ENCODE measurements around the gene METTL24. TPM values are rescaled to one million over a fixed set of nuclear protein-coding genes. Genes with fewer than 3 reads are reported as not detected.
A peak's percentile ranks its signal among the peaks of the same experiment; 100 is the strongest.

Gene METTL24
- total RNA-seq, 1 donor from 2014 or later, result 3.2 TPM

DNA sequence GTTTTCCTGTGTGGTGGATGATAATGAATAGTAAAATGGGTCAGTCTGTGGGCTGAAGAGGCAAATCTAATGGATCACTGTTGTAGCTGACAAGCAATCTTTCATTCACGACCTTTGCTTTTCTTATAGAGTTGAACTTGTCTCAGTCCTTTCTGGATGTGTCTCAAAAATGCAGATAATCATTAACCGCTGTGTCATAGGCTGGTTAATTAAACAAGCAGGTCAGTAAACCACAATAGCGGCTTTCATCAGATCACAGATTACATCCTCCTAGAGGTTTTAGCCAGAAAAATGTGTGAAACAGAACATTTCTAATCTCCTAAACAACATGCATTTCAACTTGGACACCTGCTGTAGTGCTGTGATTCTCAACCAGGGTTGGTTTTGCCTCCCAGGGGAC, 2.5 kb upstream of the METTL24 start:
- Histone ChIP-seq H3K4me2 (no peak overlapping the region), H3K9me3 (ENCODE audit: low read depth) (no peaks in the 10 kb centered on the region), H3K27ac (no peak overlapping the region), H3K4me3 (no peak overlapping the region), H3K4me1 (peaks cover 48% of the 10 kb centered on the region), H3F3A (ENCODE audit: low read depth) (peaks cover 39% of the 10 kb centered on the region), H3K9ac (no peak overlapping the region), H4K20me1 (ENCODE audit: low read depth) (no peaks in the 10 kb centered on the region), H2AFZ (replicated peaks) (no peak overlapping the region), H3K27me3 (peaks cover 24% of the 10 kb centered on the region), H3K79me2 (ENCODE audit: low read depth) (no peaks in the 10 kb centered on the region), H3K36me3 (no peaks in the 10 kb centered on the region)
- Mint-ChIP-seq H3K36me3 (peaks cover 6% of the 10 kb centered on the region), H3K27ac (peak overlapping the region; percentile 20), H3K27me3 (ENCODE audit: insufficient read depth, low read depth) (peaks cover 29% of the 10 kb centered on the region), H3K4me1 (peaks cover 58% of the 10 kb centered on the region), H3K4me3 (no peak overlapping the region), H3K9me3 (peaks cover 16% of the 10 kb centered on the region)
- no peak for DNase-seq (ENCODE audit: low spot score)
- TF ChIP-seq EZH2phosphoT487 (IDR thresholded peaks at IDR 0.05) (no peak), EZH2 (IDR thresholded peaks at IDR 0.05) (no peak)
- TF ChIP-seq, protein P1, sequence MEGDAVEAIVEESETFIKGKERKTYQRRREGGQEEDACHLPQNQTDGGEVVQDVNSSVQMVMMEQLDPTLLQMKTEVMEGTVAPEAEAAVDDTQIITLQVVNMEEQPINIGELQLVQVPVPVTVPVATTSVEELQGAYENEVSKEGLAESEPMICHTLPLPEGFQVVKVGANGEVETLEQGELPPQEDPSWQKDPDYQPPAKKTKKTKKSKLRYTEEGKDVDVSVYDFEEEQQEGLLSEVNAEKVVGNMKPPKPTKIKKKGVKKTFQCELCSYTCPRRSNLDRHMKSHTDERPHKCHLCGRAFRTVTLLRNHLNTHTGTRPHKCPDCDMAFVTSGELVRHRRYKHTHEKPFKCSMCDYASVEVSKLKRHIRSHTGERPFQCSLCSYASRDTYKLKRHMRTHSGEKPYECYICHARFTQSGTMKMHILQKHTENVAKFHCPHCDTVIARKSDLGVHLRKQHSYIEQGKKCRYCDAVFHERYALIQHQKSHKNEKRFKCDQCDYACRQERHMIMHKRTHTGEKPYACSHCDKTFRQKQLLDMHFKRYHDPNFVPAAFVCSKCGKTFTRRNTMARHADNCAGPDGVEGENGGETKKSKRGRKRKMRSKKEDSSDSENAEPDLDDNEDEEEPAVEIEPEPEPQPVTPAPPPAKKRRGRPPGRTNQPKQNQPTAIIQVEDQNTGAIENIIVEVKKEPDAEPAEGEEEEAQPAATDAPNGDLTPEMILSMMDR (IDR thresholded peaks at IDR 0.05), result no peak

DNA sequence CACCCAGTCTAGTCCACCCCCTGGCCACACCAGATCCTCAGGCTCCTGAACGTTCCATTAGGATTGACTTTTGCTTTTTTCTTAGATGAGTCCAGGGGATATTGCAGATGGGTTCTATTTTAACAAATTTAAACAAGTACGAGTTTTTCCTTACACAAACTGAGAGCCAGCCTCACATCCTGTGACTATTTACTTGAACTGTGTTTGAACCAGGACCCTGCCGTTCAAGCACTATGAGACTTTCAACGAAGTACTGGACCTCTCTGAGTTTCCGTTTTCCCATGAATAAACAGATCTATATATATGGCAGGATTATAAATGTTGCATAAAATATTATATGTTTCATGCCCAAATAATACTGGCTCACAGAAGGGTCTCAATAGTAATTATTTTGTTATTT, 1.4 kb upstream of the METTL24 start:
- Mint-ChIP-seq H3K36me3 (peaks cover 6% of the 10 kb centered on the region), H3K4me3 (peak overlapping the region; percentile 78), H3K9me3 (peaks cover 16% of the 10 kb centered on the region), H3K27ac (peak overlapping the region; percentile 80), H3K27me3 (ENCODE audit: insufficient read depth, low read depth) (peaks cover 32% of the 10 kb centered on the region), H3K4me1 (peaks cover 59% of the 10 kb centered on the region)
- Histone ChIP-seq H3K4me3 (no peak overlapping the region), H3K9ac (no peak overlapping the region), H3K36me3 (no peaks in the 10 kb centered on the region), H3K79me2 (ENCODE audit: low read depth) (no peaks in the 10 kb centered on the region), H2AFZ (replicated peaks) (no peak overlapping the region), H3F3A (ENCODE audit: low read depth) (peaks cover 41% of the 10 kb centered on the region), H4K20me1 (ENCODE audit: low read depth) (no peaks in the 10 kb centered on the region), H3K9me3 (ENCODE audit: low read depth) (no peaks in the 10 kb centered on the region), H3K4me2 (peak overlapping the region; percentile 88), H3K27ac (no peak overlapping the region), H3K27me3 (peaks cover 24% of the 10 kb centered on the region), H3K4me1 (peaks cover 55% of the 10 kb centered on the region)
- TF ChIP-seq EZH2 (IDR thresholded peaks at IDR 0.05) (no peak), EZH2phosphoT487 (IDR thresholded peaks at IDR 0.05) (no peak)
- TF ChIP-seq, protein P1 (IDR thresholded peaks at IDR 0.05), result no peak
- DNase-seq (ENCODE audit: low spot score), result no peak

DNA sequence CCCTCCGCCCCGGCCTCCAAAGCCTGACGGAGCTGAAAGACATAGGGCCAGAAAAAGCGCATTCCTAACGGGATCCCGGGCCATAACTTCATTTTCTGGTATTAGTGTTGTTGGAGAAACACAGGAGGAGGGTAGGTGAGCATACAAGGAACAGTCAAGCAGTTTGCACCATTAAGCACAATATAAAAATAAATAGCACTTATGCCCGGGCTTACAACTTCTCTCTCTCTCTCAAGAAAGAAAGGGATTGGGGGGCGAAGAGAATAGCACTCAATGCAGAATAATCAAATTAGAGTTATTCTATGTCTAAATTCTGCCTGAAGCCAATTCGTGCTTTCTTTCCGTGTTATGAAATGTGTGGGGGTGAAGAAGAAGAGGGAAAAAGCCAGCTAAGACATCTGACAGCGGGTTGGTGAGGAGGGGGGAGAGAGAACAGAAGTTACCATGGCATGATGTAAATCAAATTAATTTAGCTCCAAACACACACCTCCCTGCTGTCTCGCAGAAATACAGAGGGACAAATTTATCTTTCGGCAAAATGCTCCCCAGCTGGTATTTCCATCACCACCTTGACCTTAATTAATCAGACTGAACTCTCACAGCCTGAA, 508 bp upstream of the METTL24 start:
- Mint-ChIP-seq H3K4me3 (peak overlapping the region; percentile 78), H3K9me3 (peaks cover 16% of the 10 kb centered on the region), H3K4me1 (peaks cover 59% of the 10 kb centered on the region), H3K27ac (peak overlapping the region; percentile 85), H3K36me3 (peaks cover 6% of the 10 kb centered on the region), H3K27me3 (ENCODE audit: insufficient read depth, low read depth) (peaks cover 32% of the 10 kb centered on the region)
- Histone ChIP-seq H3K27ac (no peak overlapping the region), H3K4me2 (peak overlapping the region; percentile 88), H3F3A (ENCODE audit: low read depth) (peaks cover 41% of the 10 kb centered on the region), H3K27me3 (peaks cover 24% of the 10 kb centered on the region), H2AFZ (replicated peaks) (peak overlapping the region; percentile 73), H4K20me1 (ENCODE audit: low read depth) (no peaks in the 10 kb centered on the region), H3K4me1 (peaks cover 57% of the 10 kb centered on the region), H3K4me3 (peak overlapping the region; percentile 60), H3K79me2 (ENCODE audit: low read depth) (no peaks in the 10 kb centered on the region), H3K9ac (no peak overlapping the region), H3K36me3 (no peaks in the 10 kb centered on the region), H3K9me3 (ENCODE audit: low read depth) (no peaks in the 10 kb centered on the region)
- no peak for DNase-seq (ENCODE audit: low spot score)
- TF ChIP-seq EZH2 (IDR thresholded peaks at IDR 0.05) (no peak), EZH2phosphoT487 (IDR thresholded peaks at IDR 0.05) (no peak)
- TF ChIP-seq, protein P1 (IDR thresholded peaks at IDR 0.05), result no peak
